K562 (cell line): ENCODE results near the gene CLIC3. TPM values are rescaled to one million over a fixed set of nuclear protein-coding genes. Genes with fewer than 3 reads are reported as not detected.

Experiments
- ATAC-seq: fragments of 200-7000 bp; cut with Tn5 transposase; 3 replicates; pipeline ENCODE4 v1.9.1; 2020; ENCODE audit warnings: moderate library complexity
- BruUV-seq: library from RNA; stranded (reverse); fragments of 400-500 nt; replicated peaks from 2 replicates; lab custom pipeline; 2021; lab: Mats Ljungman, UMichigan
- CTCF ChIA-PET: fragments of 300-600 bp; formaldehyde crosslinking; extraction: SDS; loops from one replicate; lab custom pipeline; 2021; ENCODE audit warnings: low intra/inter-chr PET ratio; lab: Yijun Ruan, JAX
- POLR2A ChIA-PET: fragments of 300-600, 350-650 bp; sonication (Branson Sonifier 250); formaldehyde crosslinking; extraction: SDS; loops from one replicate; lab custom pipeline; 2021; ENCODE audit warnings: antibody characterized with exemption, inconsistent platforms; lab: Yijun Ruan, JAX
- DNase-seq, 4 experiments: peaks; one replicate each; pipeline versions ENCODE4 v3.0.0 to v3.0.0-alpha.2; 2011 to 2018; ENCODE audit warnings: low spot score in 3 of 4, mixed read lengths in 3 of 4; ENCODE audit errors: extremely low read depth in 1 of 4
- FAIRE-seq: peaks from 2 replicates; lab custom pipeline; 2011; peaks lifted over from hg19 to GRCh38; lab: Jason Lieb, UNC
- H2AFZ ChIP-seq: 2 replicates; pipeline ENCODE4 v1.6.0; 2011; ENCODE audit warnings: low read depth, low read length, control low read depth, inconsistent platforms
- H3K27ac ChIP-seq: fragments of 200-600 bp; 3 replicates; pipeline ENCODE4 v1.8.0; 2011; ENCODE audit warnings: low read depth, mild to moderate bottlenecking, control low read depth, inconsistent platforms, low read length, moderate library complexity, mixed read lengths; ENCODE audit errors: extremely low read depth
- H3K27me3 ChIP-seq, 2 experiments: fragments of 300-600 bp in 1 of 2; 2 replicates in 1 of 2; 3 replicates in 1 of 2; pipeline versions ENCODE4 v1.6.0 to v1.8.0; 2011; ENCODE audit warnings: inconsistent platforms in 2 of 2, low read length in 2 of 2, mild to moderate bottlenecking in 1 of 2, mixed read lengths in 1 of 2, moderate library complexity in 1 of 2; ENCODE audit not compliant: control insufficient read depth in 2 of 2, insufficient read depth in 2 of 2
- H3K36me3 ChIP-seq: fragments of 300-600 bp; 3 replicates; pipeline ENCODE4 v1.8.0; 2011; ENCODE audit warnings: mild to moderate bottlenecking, low read length, inconsistent platforms; ENCODE audit not compliant: control insufficient read depth, insufficient read depth
- H3K4me1 ChIP-seq, 2 experiments: fragments of 200-600 bp in 1 of 2; replicated peaks in 1 of 2; 2 replicates in 1 of 2; 3 replicates in 1 of 2; pipeline versions ENCODE4 v1.5.1 to v1.8.0; 2011; ENCODE audit warnings: inconsistent platforms in 2 of 2, low read length in 2 of 2, mild to moderate bottlenecking in 1 of 2, mixed read lengths in 1 of 2, moderate library complexity in 1 of 2; ENCODE audit not compliant: control insufficient read depth in 2 of 2, insufficient read depth in 2 of 2
- H3K4me2 ChIP-seq: 2 replicates; pipeline ENCODE4 v1.6.1; 2011; ENCODE audit warnings: low read length, control low read depth, inconsistent platforms, mixed read lengths; ENCODE audit not compliant: insufficient read depth
- H3K4me3 ChIP-seq: fragments of 200-600 bp; sonication (generic), shearing (Covaris generic); 2 replicates; pipeline ENCODE4 v1.5.1; 2016; ENCODE audit warnings: control low read depth, inconsistent platforms
- H3K79me2 ChIP-seq: fragments of 200-600 bp; 3 replicates; pipeline ENCODE4 v1.8.0; 2011; ENCODE audit warnings: low read length, inconsistent platforms; ENCODE audit not compliant: control insufficient read depth, insufficient read depth
- H3K9ac ChIP-seq, 2 experiments: 2 replicates each; pipeline versions ENCODE4 v1.6.0 to v1.6.1; 2011; ENCODE audit warnings: low read depth in 2 of 2, low read length in 2 of 2, control low read depth in 1 of 2, inconsistent platforms in 1 of 2, mild to moderate bottlenecking in 1 of 2, mixed read lengths in 1 of 2; ENCODE audit not compliant: insufficient read depth in 1 of 2
- H3K9me1 ChIP-seq: one replicate; pipeline ENCODE4 v1.6.0; 2011; ENCODE audit warnings: inconsistent platforms, mild to moderate bottlenecking, low read length, moderate library complexity; ENCODE audit not compliant: control insufficient read depth, insufficient read depth
- H3K9me3 ChIP-seq: replicated peaks from 2 replicates; pipeline ENCODE4 v1.5.1; 2011; ENCODE audit warnings: low read depth, low read length, inconsistent platforms; ENCODE audit not compliant: control insufficient read depth, insufficient read depth
- H4K20me1 ChIP-seq: replicated peaks from 2 replicates; pipeline ENCODE4 v1.6.1; 2011; ENCODE audit warnings: low read length, inconsistent platforms, mixed read lengths; ENCODE audit not compliant: control insufficient read depth, insufficient read depth
- ASH1L ChIP-seq: fragments of 450-650 bp; IDR thresholded peaks from 2 replicates; pipeline ENCODE4 v1.6.1; 2018; ENCODE audit warnings: borderline replicate concordance, mild to moderate bottlenecking, low read depth; ENCODE audit not compliant: partially characterized antibody
- ATF3 ChIP-seq, 2 experiments: fragments of 450-650 bp in 1 of 2; sonication (generic) in 1 of 2; formaldehyde crosslinking in 1 of 2; IDR thresholded peaks in 1 of 2; conservative IDR thresholded peaks in 1 of 2; 2 replicates each; pipeline versions ENCODE4 v1.6.1 to v1.8.1; 2016 to 2023; ENCODE audit warnings: mild to moderate bottlenecking in 2 of 2, moderate library complexity in 2 of 2, inconsistent platforms in 1 of 2, missing genetic modification reagents in 1 of 2
- ETV1 ChIP-seq: fragments of 450-650 bp; conservative IDR thresholded peaks from 2 replicates; pipeline ENCODE4 v1.6.1; 2016; ENCODE audit warnings: missing genetic modification characterization, control low read depth, low read depth, missing compliant biosample characterization
- HES1 ChIP-seq: fragments of 450-650 bp; IDR thresholded peaks from 2 replicates; pipeline ENCODE4 v1.6.1; 2016; ENCODE audit warnings: low read depth, mild to moderate bottlenecking, moderate library complexity
- KLF16 ChIP-seq: IDR thresholded peaks from 2 replicates; pipeline ENCODE4 v1.6.1; 2016; ENCODE audit warnings: antibody characterized with exemption
- MIER1 ChIP-seq: fragments of 450-650 bp; IDR thresholded peaks from 2 replicates; pipeline ENCODE4 v1.6.1; 2016; ENCODE audit warnings: antibody characterized with exemption, mild to moderate bottlenecking, low read depth
- NCOA6 ChIP-seq: fragments of 450-650 bp; IDR thresholded peaks from 2 replicates; pipeline ENCODE4 v1.6.1; 2017; ENCODE audit warnings: mild to moderate bottlenecking
- NKRF ChIP-seq: fragments of 450-650 bp; IDR thresholded peaks from 2 replicates; pipeline ENCODE4 v1.6.1; 2016; ENCODE audit warnings: borderline replicate concordance
- RBM15 ChIP-seq: fragments of 200-400 bp; formaldehyde crosslinking; IDR thresholded peaks from 2 replicates; pipeline ENCODE4 v1.6.1; 2018; ENCODE audit warnings: mild to moderate bottlenecking, low read length, moderate library complexity; ENCODE audit not compliant: insufficient read depth
- SMC3 ChIP-seq: conservative IDR thresholded peaks from 2 replicates; pipeline ENCODE4 v1.6.1; 2011; ENCODE audit warnings: low read depth, low read length, improper control_type of control experiment; ENCODE audit not compliant: insufficient read depth
- ZNF224 ChIP-seq: sonication (generic); formaldehyde crosslinking; IDR thresholded peaks from 2 replicates; pipeline ENCODE4 v1.8.0; 2022; ENCODE audit warnings: mild to moderate bottlenecking, missing genetic modification reagents
- ZNF23 ChIP-seq: fragments of 250-450 bp; sonication (Bioruptor Pico); IDR thresholded peaks from 2 replicates; pipeline ENCODE4 v1.4.0; 2020; ENCODE audit warnings: mild to moderate bottlenecking
- ZNF282 ChIP-seq: sonication (generic); formaldehyde crosslinking; IDR thresholded peaks from 2 replicates; pipeline ENCODE4 v1.8.1; 2023; ENCODE audit warnings: missing genetic modification reagents
- ZNF398 ChIP-seq: fragments of 250-450 bp; sonication (Bioruptor Pico); IDR thresholded peaks from 2 replicates; pipeline ENCODE4 v1.8.0; 2021; ENCODE audit warnings: moderate library complexity, mild to moderate bottlenecking, inconsistent platforms
- ZNF644 ChIP-seq: fragments of 200-800 bp; sonication (Bioruptor generic); IDR thresholded peaks from 2 replicates; pipeline ENCODE4 v1.6.1; 2016; ENCODE audit warnings: low read depth, missing genetic modification characterization, missing compliant biosample characterization
- WGBS: fragments of 100-300 bp; shearing (Covaris generic); methylation state at CpG from one replicate; pipeline ENCODE4 v1.1.6; 2016; ENCODE audit warnings: low coverage, mixed read lengths; ENCODE audit not compliant: insufficient coverage; ENCODE audit errors: missing lambda C conversion rate; 5-methylcytosine and 5-hydroxymethylcytosine counted together
- in situ Hi-C: fragments of 300-500 bp; cut with MboI; formaldehyde crosslinking; loops from 4 replicates; pipeline ENCODE4 v1.15.0; 2018; ENCODE audit warnings: inconsistent platforms, mixed read lengths
- intact Hi-C: fragments of 100-400 bp; cut with micrococcal nuclease; formaldehyde crosslinking; loops from 2 replicates; pipeline ENCODE4 v1.14.2; 2022
- polyA plus RNA-seq, 8 experiments: library from polyadenylated mRNA; depleted of rRNA in 4 of 8; stranded (reverse) in 5 of 8; unstranded in 3 of 8; fragments of >200 nt; fragmentation: Nextera tagmentation in 2 of 8; fragmentation: Illumina TruSeq in 1 of 8; extraction: Ambion mirVana in 2 of 8; extraction: Trizol in 1 of 8; gene quantifications; 2 replicates each; pipeline versions ENCODE4 v1.2.1 to v1.2.3, GENCODE V29; 2011 to 2014; ENCODE audit warnings: inconsistent platforms in 1 of 8, missing spikeins in 1 of 8
- total RNA-seq, 7 experiments: library from RNA; depleted of rRNA in 6 of 7; stranded (reverse); fragments of >200 nt in 6 of 7; fragmentation: Illumina TruSeq in 2 of 7; extraction: Trizol in 2 of 7; gene quantifications; 2 replicates each; pipeline versions ENCODE4 v1.2.1 to v1.2.3, GENCODE V29; 2011 to 2021; ENCODE audit warnings: low replicate concordance in 1 of 7

The CLIC3 gene
- total and polyA plus RNA-seq, 9 of the 15 experiments (the other 6 are each of a cell fraction or from before 2014, with no cell fraction given), result 0.27 to 0.29 TPM; not detected in 7

- TF ChIP-seq ZNF224 (CRISPR knock-in tag) (no peak), ZNF282 (CRISPR knock-in tag) (no peak), MIER1 (no peak), HES1 (no peak), ZNF644 (tag) (no peak), ZNF23 (no peak), ASH1L (no peak), KLF16 (no peak)
Observed at GRCh38 chr9:136957901-136958300, 38.5 kb downstream of the CLIC3 start (continued).

GRCh38 chr9:136957461-136957860, 38.9 kb downstream of the CLIC3 start:
- POLR2A ChIA-PET, result no interaction called here
- ATAC-seq (no peak), FAIRE-seq (no peak), DNase-seq (no peak)
- in situ Hi-C loops, result no loop called here
- Histone ChIP-seq H2AFZ (no peak overlapping the region), H4K20me1 (0 out of 2 replicates have a peak, but pooled peaks cover 4% of the 10 kb centered on the region), H3K9ac (no peak overlapping the region), H3K4me3 (no peak overlapping the region), H3K36me3 (no peaks in the 10 kb centered on the region), H3K27me3 (peaks cover 2 to 7% of the 10 kb centered on the region in 2 experiments; a peak in 3 of 5 replicates), H3K4me1 (peaks cover 2 to 70% of the 10 kb centered on the region in 2 experiments; a peak in 3 of 5 replicates), H3K79me2 (no peaks in the 10 kb centered on the region), H3K27ac (no peak overlapping the region), H3K9me1 (no peaks in the 10 kb centered on the region), H3K9me3 (no peaks in the 10 kb centered on the region), H3K4me2 (no peak overlapping the region)
- BruUV-seq, result no TSS peak
- intact Hi-C loops, result no loop called here
- no peak for TF ChIP-seq NKRF
- TF ChIP-seq ATF3 (IDR thresholded peaks at IDR 0.05), result no peak
- no peak for TF ChIP-seq ATF3 (CRISPR knock-in tag; conservative IDR thresholded peaks at IDR 0.05)
- no peak for TF ChIP-seq NCOA6
- no peak for TF ChIP-seq ZNF398 (CRISPR knock-in tag)
- no peak for TF ChIP-seq SMC3
- TF ChIP-seq ETV1, result no peak
- no peak for TF ChIP-seq RBM15
- CTCF ChIA-PET, result no interaction called here
- no CpG with 5 or more reads among the region's 1 CpG for WGBS
